Adipocyte (in vitro differentiated cells): ENCODE results near the gene NETO2.
A peak's percentile ranks its signal among the peaks of the same experiment; 100 is the strongest.

Source experiments
- DNase-seq: peaks from one replicate; pipeline ENCODE4 v3.0.0-alpha.2; 2015; ENCODE audit warnings: low read depth
- H3K27me3 ChIP-seq: replicated peaks from 2 replicates; pipeline ENCODE4 v1.7.0; 2013; ENCODE audit warnings: mild to moderate bottlenecking, low read length, moderate library complexity; ENCODE audit not compliant: control insufficient read depth, insufficient read depth
- H3K36me3 ChIP-seq: 2 replicates; pipeline ENCODE4 v1.7.0; 2013; ENCODE audit warnings: low read length, mild to moderate bottlenecking, moderate library complexity; ENCODE audit not compliant: control insufficient read depth, insufficient read depth, severe bottlenecking
- H3K4me1 ChIP-seq: 2 replicates; pipeline ENCODE4 v1.7.0; 2013; ENCODE audit warnings: mild to moderate bottlenecking, low read length, moderate library complexity; ENCODE audit not compliant: control insufficient read depth, insufficient read depth
- H3K4me3 ChIP-seq: 2 replicates; pipeline ENCODE4 v1.7.0; 2013; ENCODE audit warnings: mild to moderate bottlenecking, low read length, moderate library complexity
- H3K9ac ChIP-seq: 2 replicates; pipeline ENCODE4 v1.7.0; 2013; ENCODE audit warnings: mild to moderate bottlenecking, low read length, moderate library complexity
- H3K9me3 ChIP-seq: 2 replicates; pipeline ENCODE4 v1.7.0; 2013; ENCODE audit warnings: mild to moderate bottlenecking, low read length, moderate library complexity; ENCODE audit not compliant: control insufficient read depth

Gene NETO2

DNA sequence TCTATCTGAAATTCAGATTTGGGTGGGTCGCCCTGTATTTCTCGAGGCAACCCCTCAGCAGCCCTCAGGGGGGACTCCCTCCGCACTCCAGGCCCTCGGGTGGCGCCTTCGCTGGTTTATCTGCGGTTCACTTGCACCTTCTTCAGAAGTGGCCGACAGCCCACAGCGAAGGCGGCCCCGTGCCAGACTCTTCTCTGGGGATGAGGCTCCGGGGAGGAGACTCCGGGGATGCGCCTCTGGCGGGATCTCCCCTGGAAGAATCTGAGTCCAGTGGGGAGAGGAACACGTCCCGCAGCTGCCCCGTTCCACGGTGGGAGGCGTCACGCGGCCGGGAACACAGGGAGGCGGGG lies 106.4 kb downstream of the NETO2 start:
- H3K4me1 ChIP-seq, result no peaks in the 10 kb centered on the region
- no peak for DNase-seq
- H3K4me3 ChIP-seq, result peak overlapping the region; percentile 77

DNA sequence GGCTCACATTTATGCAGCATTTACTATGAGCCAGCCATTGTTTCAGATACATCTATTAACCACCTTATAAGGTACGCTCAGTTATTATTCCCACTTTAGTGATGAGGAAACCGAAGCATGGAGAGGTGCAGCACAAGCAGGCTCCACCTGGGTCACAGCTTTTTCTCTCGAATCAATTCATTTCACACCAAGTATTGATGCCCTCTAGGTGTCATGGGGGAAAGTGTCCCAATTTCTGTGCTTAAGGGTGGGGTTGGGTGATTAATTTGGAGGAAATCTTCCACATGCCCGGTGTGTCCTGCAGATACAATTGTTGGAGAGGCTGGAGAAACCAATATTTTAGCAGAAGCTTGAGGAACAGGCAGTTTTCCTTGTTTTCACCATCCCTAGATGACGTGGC lies 107.5 kb downstream of the NETO2 start:
- H3K36me3 ChIP-seq, result no peaks in the 10 kb centered on the region
- no peak overlapping the region for H3K4me3 ChIP-seq
- DNase-seq, result no peak
- H3K9me3 ChIP-seq, result no peaks in the 10 kb centered on the region
- H3K9ac ChIP-seq, result no peak overlapping the region
- no peaks in the 10 kb centered on the region for H3K4me1 ChIP-seq
- H3K27me3 ChIP-seq, result peaks cover 7% of the 10 kb centered on the region

More for the DNA sequence above, 106.4 kb downstream of the NETO2 start:
- Histone ChIP-seq H3K27me3 (peaks cover 12% of the 10 kb centered on the region), H3K9ac (peak overlapping the region; percentile 72), H3K36me3 (no peaks in the 10 kb centered on the region), H3K9me3 (no peaks in the 10 kb centered on the region)

DNA sequence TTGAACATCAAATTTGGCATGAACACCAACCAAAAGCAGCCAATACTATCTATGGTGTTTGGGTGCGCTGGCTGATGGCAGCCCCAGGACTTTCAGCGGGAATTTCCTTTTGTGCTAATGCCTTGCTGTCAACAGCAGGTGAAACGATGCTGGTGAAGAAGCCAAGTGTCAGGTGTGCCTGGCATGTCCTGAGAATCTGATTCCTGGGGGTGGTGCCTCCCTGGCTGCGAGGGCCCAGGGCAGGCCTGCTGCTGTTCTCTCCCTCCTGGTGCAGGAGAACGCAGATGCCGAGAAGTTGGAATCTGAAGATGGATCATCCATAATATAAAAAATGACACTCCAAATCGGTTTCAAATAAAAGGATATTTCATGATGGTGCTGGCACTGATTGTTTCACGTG lies 108.3 kb downstream of the NETO2 start:
- Histone ChIP-seq H3K9me3 (no peaks in the 10 kb centered on the region), H3K9ac (no peak overlapping the region), H3K4me3 (no peak overlapping the region), H3K27me3 (peaks cover 7% of the 10 kb centered on the region), H3K4me1 (no peaks in the 10 kb centered on the region), H3K36me3 (no peaks in the 10 kb centered on the region)
- no peak for DNase-seq

DNA sequence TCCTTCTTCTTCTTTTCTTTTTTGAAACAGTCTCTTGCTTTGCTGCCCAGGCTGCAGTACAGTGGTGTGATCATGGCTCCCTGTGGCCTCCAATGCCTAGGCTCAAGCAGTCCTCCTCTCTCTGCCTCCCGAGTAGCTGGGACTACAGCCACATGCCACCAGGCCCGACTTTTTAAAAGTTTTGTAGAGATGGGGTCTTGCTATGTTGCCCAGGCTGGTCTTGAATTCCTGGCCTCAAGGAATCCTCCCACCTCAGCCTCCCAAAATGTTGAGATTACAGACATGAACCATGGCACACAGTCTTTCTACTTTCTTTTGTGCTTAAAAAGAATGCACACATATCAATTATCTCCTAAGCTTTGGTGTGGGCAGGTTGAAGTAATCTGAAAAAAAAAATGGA lies 109.3 kb downstream of the NETO2 start:
- no peak for DNase-seq
- Histone ChIP-seq H3K4me1 (no peaks in the 10 kb centered on the region), H3K27me3 (peaks cover 11% of the 10 kb centered on the region), H3K9me3 (no peaks in the 10 kb centered on the region), H3K9ac (no peak overlapping the region), H3K36me3 (no peaks in the 10 kb centered on the region), H3K4me3 (no peak overlapping the region)

DNA sequence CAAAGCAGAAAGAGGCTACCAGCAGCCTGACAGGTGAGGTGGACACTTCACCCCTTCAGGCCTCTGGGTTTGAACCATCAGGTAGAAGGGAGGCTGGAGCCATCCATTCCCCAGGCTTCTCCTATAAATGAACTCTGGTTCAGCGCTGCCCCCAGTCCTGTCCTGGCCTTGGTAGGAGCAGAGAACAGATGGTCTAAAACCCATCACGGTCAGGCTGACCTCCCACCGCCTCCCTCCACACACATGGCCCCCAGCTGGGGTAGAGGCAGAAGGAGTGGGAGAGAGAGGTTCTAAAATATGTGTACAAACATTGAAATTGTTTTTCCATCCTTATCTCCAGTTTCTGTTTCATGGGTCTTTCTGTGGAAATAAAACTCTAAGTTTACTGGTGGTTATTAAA lies 110.6 kb downstream of the NETO2 start:
- no peak overlapping the region for H3K4me3 ChIP-seq
- no peaks in the 10 kb centered on the region for H3K36me3 ChIP-seq
- H3K9ac ChIP-seq, result no peak overlapping the region
- no peaks in the 10 kb centered on the region for H3K4me1 ChIP-seq
- H3K27me3 ChIP-seq, result peaks cover 4% of the 10 kb centered on the region
- H3K9me3 ChIP-seq, result no peaks in the 10 kb centered on the region
- DNase-seq, result no peak

DNA sequence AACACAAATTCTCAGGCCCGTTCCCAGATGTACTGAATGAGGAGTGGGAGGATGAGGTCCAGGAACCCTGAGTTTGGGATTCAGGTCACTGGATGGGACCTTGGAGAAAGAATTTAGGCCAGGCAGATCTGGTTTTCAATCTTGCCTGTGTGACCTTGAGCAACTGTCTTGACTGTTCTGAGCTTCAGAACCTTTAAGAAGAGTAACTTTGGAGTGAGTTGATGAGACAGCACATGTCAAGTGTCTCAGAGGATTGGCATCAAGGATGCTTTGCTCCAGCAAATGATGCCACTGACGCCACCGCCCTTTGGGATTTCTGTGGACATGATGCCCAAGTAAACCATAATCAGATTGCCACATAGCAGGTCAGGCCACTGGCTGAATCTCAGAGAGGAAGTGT lies 114.0 kb downstream of the NETO2 start:
- Histone ChIP-seq H3K27me3 (peaks cover 9% of the 10 kb centered on the region), H3K9me3 (no peaks in the 10 kb centered on the region), H3K9ac (no peak overlapping the region), H3K4me1 (no peaks in the 10 kb centered on the region), H3K36me3 (no peaks in the 10 kb centered on the region), H3K4me3 (no peak overlapping the region)
- DNase-seq, result no peak

DNA sequence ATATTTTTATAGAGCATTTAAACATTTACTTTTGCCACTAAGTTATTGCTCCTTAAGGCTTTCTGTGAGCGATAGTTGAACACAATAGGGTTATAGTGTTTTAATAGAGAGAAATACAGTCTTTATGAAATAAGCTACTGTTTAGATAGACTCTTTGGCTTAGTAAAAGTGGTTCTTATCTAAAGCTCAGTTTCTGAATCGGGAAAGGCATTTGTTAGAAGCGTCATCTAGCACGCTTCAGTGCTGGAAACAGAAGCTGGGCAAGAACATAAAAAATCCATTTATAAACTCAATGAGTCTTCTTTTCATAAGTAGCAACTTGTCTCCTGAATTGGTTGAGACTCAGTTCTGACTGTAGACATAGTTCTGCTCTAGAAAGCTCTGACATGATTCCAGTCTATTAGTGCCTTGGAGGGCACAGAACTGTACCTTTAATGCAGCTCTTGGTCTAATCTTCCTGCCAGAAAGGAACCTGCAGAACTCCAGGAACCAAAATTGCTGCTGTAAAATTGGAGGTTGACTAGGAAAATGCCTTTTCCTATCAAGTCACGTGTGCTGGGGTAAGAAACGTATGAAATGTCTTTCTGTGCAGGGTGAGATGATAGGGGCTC lies 114.9 kb downstream of the NETO2 start:
- H3K9me3 ChIP-seq, result no peaks in the 10 kb centered on the region
- no peak for DNase-seq
- H3K9ac ChIP-seq, result no peak overlapping the region
- H3K27me3 ChIP-seq, result peaks cover 9% of the 10 kb centered on the region
- no peaks in the 10 kb centered on the region for H3K36me3 ChIP-seq
- H3K4me1 ChIP-seq, result no peaks in the 10 kb centered on the region
- H3K4me3 ChIP-seq, result no peak overlapping the region
